Mucosa of rectum (tissue), 2 donors: ENCODE results near the gene BCL2.
A peak's percentile ranks its signal among the peaks of the same experiment; 100 is the strongest.

Source experiments
- H3K27ac ChIP-seq, 2 donors: one replicate each; pipeline ENCODE4 v1.7.0; 2013; ENCODE audit warnings: inconsistent platforms in 2 of 2, low read depth in 2 of 2, low read length in 2 of 2
- H3K27me3 ChIP-seq, 2 donors: one replicate each; pipeline ENCODE4 v1.7.0; 2013; ENCODE audit warnings: low read length in 2 of 2; ENCODE audit not compliant: control insufficient read depth in 2 of 2, insufficient read depth in 2 of 2
- H3K36me3 ChIP-seq, 2 donors: one replicate each; pipeline ENCODE4 v1.7.0; 2013; ENCODE audit warnings: low read length in 2 of 2; ENCODE audit not compliant: control insufficient read depth in 2 of 2, insufficient read depth in 2 of 2
- H3K4me1 ChIP-seq, 2 donors: one replicate each; pipeline ENCODE4 v1.7.0; 2013; ENCODE audit warnings: low read length in 2 of 2, mild to moderate bottlenecking in 1 of 2; ENCODE audit not compliant: control insufficient read depth in 2 of 2, insufficient read depth in 2 of 2
- H3K4me3 ChIP-seq, 2 donors: one replicate each; pipeline ENCODE4 v1.7.0; 2013; ENCODE audit warnings: low read length in 2 of 2
- H3K9ac ChIP-seq, 2 donors: one replicate each; pipeline ENCODE4 v1.7.0; 2013; ENCODE audit warnings: low read length in 2 of 2, low read depth in 1 of 2, mild to moderate bottlenecking in 1 of 2
- H3K9me3 ChIP-seq, 2 donors: one replicate each; pipeline ENCODE4 v1.7.0; 2013; ENCODE audit warnings: low read length in 2 of 2; ENCODE audit not compliant: control insufficient read depth in 2 of 2
- donor health status: healthy.
- donor health status: Normal muscosa, but diverticular disease.

BCL2 gene

DNA sequence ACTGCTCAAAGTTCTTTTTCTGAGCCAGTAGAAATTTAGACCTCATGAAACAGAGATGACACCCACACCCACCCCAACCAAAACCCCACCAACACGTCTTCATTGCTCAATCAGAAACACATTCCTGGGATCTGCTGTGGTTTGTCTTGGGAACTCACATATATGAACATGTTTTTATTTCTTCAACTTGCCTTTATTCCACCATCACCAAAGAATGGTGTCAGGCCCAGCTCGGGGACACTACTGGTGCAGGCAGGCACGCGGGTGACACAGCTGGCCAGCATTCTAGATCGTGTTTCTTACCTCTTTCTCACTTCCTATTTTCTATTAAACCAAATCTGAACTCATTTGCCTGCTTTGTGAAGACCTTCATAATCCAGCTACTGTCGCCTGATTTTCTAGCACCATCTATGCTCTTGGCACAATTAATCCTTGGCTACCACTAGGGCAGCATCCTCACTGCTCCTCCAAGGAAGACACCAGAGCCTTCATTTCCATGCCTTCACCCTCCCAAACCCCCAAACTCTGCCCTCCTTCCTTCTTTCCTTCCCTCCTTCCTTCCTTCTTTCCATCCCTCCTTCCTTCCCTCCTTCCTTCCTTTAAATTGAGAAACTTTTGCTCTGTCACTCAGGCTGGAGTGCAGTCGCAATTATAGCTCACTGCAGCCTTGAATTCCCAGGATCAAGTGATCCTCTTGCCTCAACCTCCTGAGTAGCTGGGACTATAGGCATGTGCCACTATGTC, 157.1 kb downstream of the BCL2 start:
- no peaks in the 10 kb centered on the region for H3K36me3 ChIP-seq
- peaks cover 23 to 30% of the 10 kb centered on the region in 2 donors for H3K4me1 ChIP-seq
- no peak overlapping the region for H3K9ac ChIP-seq
- peak overlapping the region; percentile 82 to 88 for H3K27ac ChIP-seq
- H3K27me3 ChIP-seq = no peaks in the 10 kb centered on the region
- no peak overlapping the region for H3K4me3 ChIP-seq
- H3K9me3 ChIP-seq = no peaks in the 10 kb centered on the region

DNA sequence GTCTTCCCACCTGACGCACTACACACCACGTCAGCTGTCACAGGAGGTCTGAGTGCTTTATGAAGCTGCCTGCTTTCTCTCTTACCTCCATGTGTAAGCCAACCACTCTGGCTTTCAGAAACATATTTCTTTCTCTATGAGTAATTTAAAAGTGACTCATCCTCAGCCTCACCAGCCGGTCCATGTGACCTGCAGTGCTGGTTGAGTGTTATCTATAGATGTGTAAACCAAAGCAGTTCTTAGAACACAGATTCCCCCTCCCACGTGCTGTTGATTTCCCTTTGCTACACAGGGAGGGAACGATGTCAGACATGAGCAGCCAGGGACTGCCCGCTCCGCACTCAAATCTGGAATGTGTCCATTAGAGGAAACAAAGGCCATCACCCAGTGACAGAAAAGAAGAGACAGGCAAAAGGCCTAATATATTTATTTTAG, 157.8 kb downstream of the BCL2 start:
- Histone ChIP-seq H3K9ac (peak overlapping the region; percentile 14 to 20), H3K9me3 (no peaks in the 10 kb centered on the region), H3K4me1 (peaks cover 30 to 36% of the 10 kb centered on the region in 2 donors), H3K27me3 (no peaks in the 10 kb centered on the region), H3K27ac (peak overlapping the region; percentile 82 to 88), H3K36me3 (no peaks in the 10 kb centered on the region), H3K4me3 (peak overlapping the region in 1 of 2 donors; percentile 17)

DNA sequence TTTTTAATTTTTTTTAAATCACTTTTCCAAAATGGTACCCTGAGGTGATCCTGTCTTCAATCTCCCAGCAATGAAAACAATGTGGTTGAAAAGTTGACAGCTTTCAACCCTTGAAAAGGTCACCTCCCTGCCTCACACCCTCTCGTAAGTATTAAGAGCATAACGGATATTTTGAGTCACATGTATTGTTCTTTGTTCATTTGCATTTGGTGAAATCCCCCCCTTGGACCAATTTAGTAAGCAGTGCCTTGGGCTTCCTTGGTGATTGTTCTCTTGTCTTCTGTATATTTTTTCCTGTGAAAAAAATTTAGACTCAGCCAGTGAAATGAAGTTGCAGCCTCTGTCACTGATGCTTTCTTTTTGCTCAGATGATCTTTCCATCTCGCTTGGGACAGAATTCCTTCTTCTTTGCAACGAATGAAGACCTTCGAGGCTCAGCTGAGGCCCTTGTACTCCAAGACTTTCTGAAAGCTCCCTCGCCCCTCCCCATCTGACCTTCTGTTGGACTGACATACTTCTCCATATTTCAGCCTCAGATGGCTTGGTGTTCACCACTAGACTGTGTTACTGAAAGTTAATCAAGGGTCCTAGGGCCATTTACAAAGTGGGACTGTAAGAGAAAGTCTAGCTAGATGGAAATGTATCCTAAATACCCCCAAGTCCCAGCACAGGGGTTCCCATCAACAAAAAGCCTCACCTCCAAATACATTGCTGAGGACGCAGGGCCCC, 158.4 kb downstream of the BCL2 start:
- H3K27ac ChIP-seq = peak overlapping the region; percentile 82 to 88
- no peaks in the 10 kb centered on the region for H3K27me3 ChIP-seq
- H3K4me3 ChIP-seq = peak overlapping the region in 1 of 2 donors; percentile 17
- H3K9ac ChIP-seq = peak overlapping the region; percentile 14 to 20
- no peaks in the 10 kb centered on the region for H3K36me3 ChIP-seq
- peaks cover 36 to 42% of the 10 kb centered on the region in 2 donors for H3K4me1 ChIP-seq
- H3K9me3 ChIP-seq = no peaks in the 10 kb centered on the region

DNA sequence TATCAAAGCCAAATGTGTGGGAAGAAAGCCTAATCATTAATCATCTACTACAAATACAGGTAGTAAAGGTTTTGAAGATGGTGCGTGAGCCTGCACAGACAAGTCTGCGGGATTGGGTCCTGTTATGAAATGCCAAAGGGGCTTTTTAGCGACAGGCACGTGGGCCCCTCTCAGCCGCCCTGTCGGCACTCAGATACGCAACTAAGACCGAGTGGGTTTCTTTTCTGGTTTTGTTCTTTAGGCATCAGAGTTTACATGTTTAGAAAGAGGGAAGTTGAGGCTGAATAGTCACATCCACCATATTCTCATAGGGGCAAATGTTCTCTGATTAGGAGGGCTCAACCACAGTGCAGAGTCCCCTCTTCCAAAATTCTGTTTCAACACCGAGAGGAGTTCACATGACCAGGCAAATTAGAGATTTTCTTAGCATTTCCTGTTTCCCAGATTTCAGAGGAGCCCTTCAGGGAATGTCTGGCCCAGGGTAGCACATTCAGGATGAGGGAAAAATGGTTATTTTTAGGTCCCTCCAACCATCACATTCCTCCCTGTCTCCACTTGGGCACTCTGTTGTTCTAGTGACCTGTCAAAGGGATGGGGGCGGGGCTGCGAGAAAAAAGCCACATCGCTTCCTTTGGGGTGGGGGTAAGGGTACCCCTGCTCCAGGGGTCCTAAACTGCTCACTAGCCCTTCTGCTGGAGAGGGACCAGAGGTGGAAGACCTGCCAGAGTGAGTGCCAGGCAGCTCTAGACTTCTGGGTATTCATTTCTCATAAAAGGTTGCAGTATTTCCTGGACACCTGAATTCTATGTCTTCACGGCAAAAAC, 159.2 kb downstream of the BCL2 start:
- Histone ChIP-seq H3K4me3 (no peak overlapping the region), H3K9ac (no peak overlapping the region), H3K4me1 (peaks cover 43 to 50% of the 10 kb centered on the region in 2 donors), H3K36me3 (no peaks in the 10 kb centered on the region), H3K27ac (peak overlapping the region; percentile 82 to 88), H3K9me3 (no peaks in the 10 kb centered on the region), H3K27me3 (no peaks in the 10 kb centered on the region)

DNA sequence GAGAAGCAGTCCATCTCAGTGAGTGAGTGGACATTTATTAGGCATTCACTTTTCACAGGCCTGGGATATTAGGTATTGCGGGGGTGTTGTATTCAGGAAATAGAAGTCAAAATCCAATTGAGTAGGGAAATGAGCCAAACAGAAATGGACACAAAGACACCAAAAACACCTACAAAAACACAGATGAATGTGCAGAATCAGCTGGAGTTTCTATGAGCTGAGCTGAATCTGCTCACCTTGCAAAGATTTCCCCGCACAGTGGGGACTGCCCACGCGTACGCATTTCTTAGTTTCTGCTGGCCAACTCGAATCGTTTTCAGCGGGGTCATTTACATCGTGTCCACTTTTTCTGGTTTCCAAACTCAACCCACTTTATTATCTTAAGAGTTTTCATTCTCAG, 160.0 kb downstream of the BCL2 start:
- Histone ChIP-seq H3K4me3 (no peak overlapping the region), H3K27ac (peak overlapping the region in 1 of 2 donors; percentile 88), H3K27me3 (no peaks in the 10 kb centered on the region), H3K4me1 (peaks cover 50 to 58% of the 10 kb centered on the region in 2 donors), H3K36me3 (no peaks in the 10 kb centered on the region), H3K9me3 (no peaks in the 10 kb centered on the region), H3K9ac (no peak overlapping the region)

DNA sequence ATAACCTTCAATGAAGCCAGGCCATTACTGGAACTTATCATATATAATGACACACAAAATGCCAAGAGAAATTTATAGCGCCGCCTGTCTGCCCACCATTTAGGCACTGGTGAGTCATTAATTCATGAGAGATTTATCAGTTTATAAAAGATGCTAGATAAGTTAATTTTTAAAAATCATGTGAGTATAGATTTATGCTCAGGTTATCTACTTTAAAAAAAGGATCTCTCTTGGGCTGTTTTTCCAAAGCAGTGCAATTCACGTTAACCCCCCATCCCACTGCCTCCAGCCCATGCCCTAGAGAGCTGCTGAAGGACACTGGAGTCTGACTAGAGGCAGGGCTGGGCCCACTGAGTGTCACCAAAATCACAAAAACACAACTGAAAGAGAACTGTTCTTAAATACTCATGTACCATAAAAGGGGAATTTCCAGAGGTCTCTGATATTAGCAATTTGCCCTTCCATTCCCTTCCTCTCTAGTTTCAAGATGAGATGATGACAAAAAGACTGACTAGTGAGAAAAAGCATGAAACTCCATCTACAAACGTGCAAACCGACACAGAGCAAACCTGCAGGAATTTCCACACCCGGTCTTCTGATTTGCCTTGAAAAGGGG, 160.8 kb downstream of the BCL2 start:
- Histone ChIP-seq H3K36me3 (no peaks in the 10 kb centered on the region), H3K27ac (peak overlapping the region; percentile 76 to 88), H3K9ac (no peak overlapping the region), H3K4me3 (no peak overlapping the region), H3K9me3 (no peaks in the 10 kb centered on the region), H3K27me3 (no peaks in the 10 kb centered on the region), H3K4me1 (peaks cover 54 to 61% of the 10 kb centered on the region in 2 donors)

DNA sequence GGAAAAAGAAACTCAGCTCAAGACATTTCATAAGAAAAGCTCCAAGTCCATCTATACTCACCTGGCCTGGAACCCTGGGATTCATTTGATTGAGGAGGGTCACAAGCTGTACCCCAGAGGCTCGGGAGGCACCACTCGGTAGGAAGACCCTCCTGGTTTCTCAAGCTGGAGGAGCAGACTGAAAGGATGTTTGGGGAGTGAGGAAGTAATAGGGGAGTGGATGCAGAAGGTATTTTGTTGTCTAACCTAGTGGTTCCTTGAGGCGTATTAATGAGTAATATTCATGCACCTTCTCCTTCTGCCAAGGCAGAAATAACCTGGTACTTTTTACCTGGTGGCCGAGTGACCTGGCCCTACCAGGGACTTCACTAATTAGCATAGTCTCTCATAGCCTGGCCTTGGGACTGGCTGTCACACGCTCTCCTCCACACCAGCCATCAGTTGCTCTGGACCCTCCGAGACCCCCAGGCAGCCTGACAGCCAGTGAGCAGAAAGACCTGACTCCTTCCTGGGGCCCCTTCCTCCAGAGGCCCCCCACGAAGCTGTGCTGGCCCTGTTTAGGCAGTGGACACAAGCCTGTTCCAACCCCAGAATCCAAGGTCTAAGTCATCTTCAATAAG, 161.4 kb downstream of the BCL2 start:
- H3K4me3 ChIP-seq = peak overlapping the region in 1 of 2 donors; percentile 59
- no peaks in the 10 kb centered on the region for H3K27me3 ChIP-seq
- H3K27ac ChIP-seq = peak overlapping the region; percentile 76 to 88
- peaks cover 54 to 61% of the 10 kb centered on the region in 2 donors for H3K4me1 ChIP-seq
- H3K9me3 ChIP-seq = no peaks in the 10 kb centered on the region
- H3K36me3 ChIP-seq = no peaks in the 10 kb centered on the region
- H3K9ac ChIP-seq = peak overlapping the region; percentile 42 to 57

DNA sequence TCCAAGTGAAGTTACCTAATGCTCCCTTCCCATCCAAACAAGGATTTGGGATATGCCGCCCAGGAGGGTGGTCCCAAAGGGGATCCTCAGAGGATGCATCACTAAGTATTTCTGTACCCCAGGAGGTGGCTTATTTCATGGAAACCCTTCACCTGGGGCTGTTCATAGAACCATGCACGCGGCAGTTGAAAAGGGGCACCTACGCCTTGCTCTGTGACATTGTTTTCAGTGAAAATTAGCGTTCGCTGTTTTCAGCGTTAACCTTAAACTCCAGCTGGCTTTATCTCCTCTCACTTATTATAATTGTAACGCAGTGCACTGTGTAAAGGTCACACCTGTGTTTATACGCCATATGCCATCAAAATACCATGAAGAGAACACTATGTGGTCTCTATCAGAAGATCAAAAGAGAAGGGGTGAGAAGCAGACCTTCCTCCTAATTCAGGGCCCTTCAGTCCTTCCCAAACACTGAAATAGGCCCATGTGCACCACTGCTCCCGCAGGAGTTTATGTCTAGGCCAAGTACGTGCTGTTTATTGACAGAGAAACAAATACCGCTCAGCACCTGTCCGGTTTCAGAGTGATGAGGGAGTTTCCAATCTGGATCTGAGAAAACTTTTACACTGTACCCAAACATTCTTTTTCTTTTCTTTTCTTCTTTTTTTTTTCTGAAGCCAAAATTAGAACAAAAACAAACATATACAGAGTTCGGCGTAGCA, 162.1 kb downstream of the BCL2 start:
- Histone ChIP-seq H3K9ac (peak overlapping the region; percentile 15 to 57), H3K27ac (peak overlapping the region; percentile 76 to 88), H3K4me1 (peaks cover 54 to 56% of the 10 kb centered on the region in 2 donors), H3K36me3 (no peaks in the 10 kb centered on the region), H3K4me3 (peak overlapping the region in 1 of 2 donors; percentile 59), H3K9me3 (no peaks in the 10 kb centered on the region), H3K27me3 (no peaks in the 10 kb centered on the region)
